Activated T-cell treated with anti-CD3 and anti-CD28 coated beads, Interleukin-2, amount 50 U/mL, for 72 hours (primary cell): ENCODE data around the gene C18orf32. TPM values are rescaled to one million over a fixed set of nuclear protein-coding genes. Genes with fewer than 3 reads are reported as not detected.
A peak's percentile ranks its signal among the peaks of the same experiment; 100 is the strongest.
"Not testable (repeated sequence)": the region's sequence is repeated elsewhere in the genome, so short reads cannot be mapped to it uniquely, and the experiment has no call there.

ENCODE experiments used
- ATAC-seq, 2 donors: fragments of 150-1000 bp; cut with Tn5 transposase; replicated peaks in 1 of 2; 2 replicates each; pipeline ENCODE4 v1.10.0; 2021; ENCODE audit warnings: moderate library complexity in 2 of 2, mild to moderate bottlenecking in 1 of 2
- DNase-seq, 2 donors: peaks; one replicate each; pipeline ENCODE4 v3.0.0; 2021 to 2022; ENCODE audit warnings: mixed read lengths in 1 of 2
- H3K27ac Mint-ChIP-seq: one replicate; pipeline ENCODE4 v1.8.0; 2022; ENCODE audit warnings: mild to moderate bottlenecking, moderate library complexity, mixed read lengths
- H3K27me3 Mint-ChIP-seq: one replicate; pipeline ENCODE4 v1.8.0; 2022; ENCODE audit warnings: low read depth, mixed read lengths
- H3K36me3 Mint-ChIP-seq, 2 donors: one replicate each; pipeline ENCODE4 v1.8.0; 2022; ENCODE audit warnings: mixed read lengths in 2 of 2, mild to moderate bottlenecking in 1 of 2; ENCODE audit not compliant: insufficient read depth in 2 of 2
- H3K4me1 Mint-ChIP-seq: one replicate; pipeline ENCODE4 v1.8.0; 2022; ENCODE audit warnings: low read depth, mixed read lengths
- H3K4me3 Mint-ChIP-seq, 2 donors: one replicate each; pipeline ENCODE4 v1.8.0; 2022; ENCODE audit warnings: mild to moderate bottlenecking in 2 of 2, mixed read lengths in 2 of 2, moderate library complexity in 2 of 2
- H3K9me3 Mint-ChIP-seq, 2 donors: one replicate each; pipeline ENCODE4 v1.8.0; 2022; ENCODE audit warnings: mixed read lengths in 2 of 2
- total RNA-seq, 2 donors: library from RNA; stranded (reverse); gene quantifications; one replicate each; pipeline ENCODE4 v1.2.3, GENCODE V29; 2022

Gene C18orf32
- total RNA-seq, 2 donors from 2014 or later: 28.7 to 36.2 TPM

- not testable (repeated sequence) for H3K36me3 Mint-ChIP-seq, H3K4me3 Mint-ChIP-seq, H3K27ac Mint-ChIP-seq, H3K27me3 Mint-ChIP-seq, DNase-seq, H3K9me3 Mint-ChIP-seq, ATAC-seq
- peaks cover 24% of the 10 kb centered on the region for H3K4me1 Mint-ChIP-seq
Observed at GRCh38 chr18:49474935-49475334, 12.1 kb downstream of the C18orf32 start.

GRCh38 chr18:49473721-49474120, 13.3 kb downstream of the C18orf32 start:
- H3K36me3 Mint-ChIP-seq: no peaks in the 10 kb centered on the region
- no peaks in the 10 kb centered on the region for H3K27me3 Mint-ChIP-seq
- peaks cover 15% of the 10 kb centered on the region for H3K4me1 Mint-ChIP-seq
- no peak overlapping the region for H3K4me3 Mint-ChIP-seq
- DNase-seq (no peak), ATAC-seq (no peak)
- no peaks in the 10 kb centered on the region for H3K9me3 Mint-ChIP-seq
- H3K27ac Mint-ChIP-seq: no peak overlapping the region

- Mint-ChIP-seq H3K36me3 (no peaks in the 10 kb centered on the region), H3K27me3 (no peaks in the 10 kb centered on the region), H3K4me1 (peaks cover 14% of the 10 kb centered on the region), H3K27ac (no peak overlapping the region), H3K4me3 (no peak overlapping the region), H3K9me3 (no peaks in the 10 kb centered on the region)
- DNase-seq (no peak), ATAC-seq (no peak)
Observed at GRCh38 chr18:49472459-49472858, 14.6 kb downstream of the C18orf32 start.

- Mint-ChIP-seq H3K36me3 (no peaks in the 10 kb centered on the region), H3K4me3 (no peak overlapping the region), H3K27me3 (no peaks in the 10 kb centered on the region), H3K4me1 (peaks cover 5% of the 10 kb centered on the region), H3K27ac (no peak overlapping the region), H3K9me3 (no peaks in the 10 kb centered on the region)
- ATAC-seq (no peak), DNase-seq (no peak)
Observed at GRCh38 chr18:49471532-49471931, 15.5 kb downstream of the C18orf32 start.

GRCh38 chr18:49467599-49467998, 19.4 kb downstream of the C18orf32 start:
- DNase-seq (no peak), ATAC-seq (no peak)
- Mint-ChIP-seq H3K4me1 (no peaks in the 10 kb centered on the region), H3K9me3 (no peaks in the 10 kb centered on the region), H3K4me3 (no peak overlapping the region), H3K27me3 (peaks cover 5% of the 10 kb centered on the region), H3K36me3 (no peaks in the 10 kb centered on the region), H3K27ac (no peak overlapping the region)

- Mint-ChIP-seq H3K4me1 (no peaks in the 10 kb centered on the region), H3K27me3 (peaks cover 5% of the 10 kb centered on the region), H3K36me3 (no peaks in the 10 kb centered on the region), H3K27ac (no peak overlapping the region), H3K4me3 (no peak overlapping the region), H3K9me3 (no peaks in the 10 kb centered on the region)
- no peak for DNase-seq
- ATAC-seq: no peak
Observed at GRCh38 chr18:49467019-49467563, 19.9 kb downstream of the C18orf32 start.

- no peaks in the 10 kb centered on the region for H3K9me3 Mint-ChIP-seq
- DNase-seq: no peak
- no peak overlapping the region for H3K4me3 Mint-ChIP-seq
- H3K36me3 Mint-ChIP-seq: no peaks in the 10 kb centered on the region
- peaks cover 5% of the 10 kb centered on the region for H3K27me3 Mint-ChIP-seq
- H3K27ac Mint-ChIP-seq: no peak overlapping the region
- ATAC-seq: no peak
- peaks cover 8% of the 10 kb centered on the region for H3K4me1 Mint-ChIP-seq
Observed at GRCh38 chr18:49464718-49465598, 22.1 kb downstream of the C18orf32 start.

- Mint-ChIP-seq H3K27me3 (peaks cover 5% of the 10 kb centered on the region), H3K4me3 (peak overlapping the region; percentile 90 to 93), H3K9me3 (no peaks in the 10 kb centered on the region), H3K27ac (peak overlapping the region; percentile 54), H3K36me3 (no peaks in the 10 kb centered on the region), H3K4me1 (peaks cover 38% of the 10 kb centered on the region)
- ATAC-seq (no peak), DNase-seq (no peak)
Observed at GRCh38 chr18:49461602-49461977, 25.4 kb downstream of the C18orf32 start.

- DNase-seq: no peak
- ATAC-seq: peak; percentile 42 to 45
- Mint-ChIP-seq H3K27ac (peak overlapping the region; percentile 91), H3K4me1 (peaks cover 43% of the 10 kb centered on the region), H3K4me3 (peak overlapping the region; percentile 90 to 93), H3K9me3 (no peaks in the 10 kb centered on the region), H3K36me3 (no peaks in the 10 kb centered on the region), H3K27me3 (peaks cover 5% of the 10 kb centered on the region)
Observed at GRCh38 chr18:49460976-49461601, 25.9 kb downstream of the C18orf32 start.

GRCh38 chr18:49459404-49460171, 27.4 kb downstream of the C18orf32 start:
- no peaks in the 10 kb centered on the region for H3K9me3 Mint-ChIP-seq
- H3K27ac Mint-ChIP-seq: peak overlapping the region; percentile 72
- peaks cover 2 to 3% of the 10 kb centered on the region in 2 donors for H3K36me3 Mint-ChIP-seq
- H3K27me3 Mint-ChIP-seq: peaks cover 4% of the 10 kb centered on the region
- ATAC-seq (peak; percentile 45 to 53), DNase-seq (peak; percentile 15 to 54)
- peak overlapping the region; percentile 90 to 93 for H3K4me3 Mint-ChIP-seq
- peaks cover 48% of the 10 kb centered on the region for H3K4me1 Mint-ChIP-seq

GRCh38 chr18:49457616-49458015, 29.4 kb downstream of the C18orf32 start:
- Mint-ChIP-seq H3K27me3 (no peaks in the 10 kb centered on the region), H3K4me3 (no peak overlapping the region), H3K4me1 (peaks cover 48% of the 10 kb centered on the region), H3K27ac (peak overlapping the region; percentile 3), H3K9me3 (peaks cover 3% of the 10 kb centered on the region in 2 donors), H3K36me3 (peaks cover 7 to 14% of the 10 kb centered on the region in 2 donors)
- DNase-seq: no peak
- ATAC-seq: no peak

GRCh38 chr18:49456794-49457193, 30.2 kb downstream of the C18orf32 start:
- H3K36me3 Mint-ChIP-seq: peaks cover 7 to 17% of the 10 kb centered on the region in 2 donors
- H3K4me1 Mint-ChIP-seq: peaks cover 48% of the 10 kb centered on the region
- no peak overlapping the region for H3K27ac Mint-ChIP-seq
- H3K4me3 Mint-ChIP-seq: no peak overlapping the region
- H3K9me3 Mint-ChIP-seq: peaks cover 3% of the 10 kb centered on the region in 2 donors
- H3K27me3 Mint-ChIP-seq: no peaks in the 10 kb centered on the region
- DNase-seq (no peak), ATAC-seq (no peak)

GRCh38 chr18:49452534-49452933, 34.5 kb downstream of the C18orf32 start:
- H3K4me1 Mint-ChIP-seq: peaks cover 23% of the 10 kb centered on the region
- ATAC-seq, DNase-seq, H3K4me3 Mint-ChIP-seq, H3K27ac Mint-ChIP-seq, H3K9me3 Mint-ChIP-seq, H3K27me3 Mint-ChIP-seq: not testable (repeated sequence)
- peaks cover 12 to 32% of the 10 kb centered on the region in 2 donors for H3K36me3 Mint-ChIP-seq
